Trophoblast cell (in vitro differentiated cells and primary cell): Measurements from ENCODE around the gene PEX12.

Experiments used
- DNase-seq, 2 donors: peaks; one replicate each; pipeline ENCODE4 v3.0.0-alpha.2; 2016
- H2AFZ ChIP-seq: 2 replicates; pipeline ENCODE4 v1.6.1; 2013; ENCODE audit warnings: low read length, moderate library complexity, mild to moderate bottlenecking; ENCODE audit not compliant: insufficient read depth, poor library complexity
- H2AK5ac ChIP-seq: 2 replicates; pipeline ENCODE4 v1.6.1; 2013; ENCODE audit warnings: mild to moderate bottlenecking, low read length
- H2BK120ac ChIP-seq: 2 replicates; pipeline ENCODE4 v1.6.1; 2013; ENCODE audit warnings: low read length, mild to moderate bottlenecking, moderate library complexity; ENCODE audit not compliant: insufficient read depth, poor library complexity
- H2BK12ac ChIP-seq: 2 replicates; pipeline ENCODE4 v1.6.1; 2013; ENCODE audit warnings: mild to moderate bottlenecking, low read length, moderate library complexity
- H2BK5ac ChIP-seq: 2 replicates; pipeline ENCODE4 v1.6.1; 2013; ENCODE audit warnings: low read length, low read depth, moderate library complexity, mild to moderate bottlenecking; ENCODE audit not compliant: poor library complexity
- H3K14ac ChIP-seq: 2 replicates; pipeline ENCODE4 v1.6.1; 2013; ENCODE audit warnings: mild to moderate bottlenecking, low read length
- H3K18ac ChIP-seq: 2 replicates; pipeline ENCODE4 v1.6.1; 2013; ENCODE audit warnings: mild to moderate bottlenecking, low read length
- H3K23ac ChIP-seq: 2 replicates; pipeline ENCODE4 v1.6.1; 2013; ENCODE audit warnings: low read length
- H3K27ac ChIP-seq: 2 replicates; pipeline ENCODE4 v1.5.1; 2013; ENCODE audit warnings: low read depth, mild to moderate bottlenecking, inconsistent platforms, low read length, moderate library complexity
- H3K27me3 ChIP-seq: 2 replicates; pipeline ENCODE4 v1.6.1; 2013; ENCODE audit warnings: inconsistent platforms, mild to moderate bottlenecking, low read length, moderate library complexity; ENCODE audit not compliant: insufficient read depth
- H3K36me3 ChIP-seq, 2 experiments: 1 replicate in 1 of 2; 2 replicates in 1 of 2; pipeline ENCODE4 v1.6.1; 2013; ENCODE audit warnings: low read length in 2 of 2, mild to moderate bottlenecking in 2 of 2, moderate library complexity in 1 of 2; ENCODE audit not compliant: insufficient read depth in 2 of 2, control insufficient read depth in 1 of 2
- H3K4ac ChIP-seq: 2 replicates; pipeline ENCODE4 v1.6.1; 2013; ENCODE audit warnings: low read depth, mild to moderate bottlenecking, low read length, moderate library complexity
- H3K4me1 ChIP-seq, 2 experiments: 1 replicate in 1 of 2; 2 replicates in 1 of 2; pipeline ENCODE4 v1.6.1; 2013; ENCODE audit warnings: low read length in 2 of 2, mild to moderate bottlenecking in 2 of 2, moderate library complexity in 1 of 2; ENCODE audit not compliant: insufficient read depth in 2 of 2, control insufficient read depth in 1 of 2
- H3K4me2 ChIP-seq: 2 replicates; pipeline ENCODE4 v1.6.1; 2013; ENCODE audit warnings: inconsistent platforms, mild to moderate bottlenecking, low read length, moderate library complexity
- H3K4me3 ChIP-seq: 2 replicates; pipeline ENCODE4 v1.5.1; 2013; ENCODE audit warnings: mild to moderate bottlenecking, low read depth, low read length, inconsistent platforms
- H3K79me1 ChIP-seq: one replicate; pipeline ENCODE4 v1.6.1; 2013; ENCODE audit warnings: low read length
- H3K79me2 ChIP-seq: 2 replicates; pipeline ENCODE4 v1.6.1; 2013; ENCODE audit warnings: low read length, mild to moderate bottlenecking; ENCODE audit not compliant: control insufficient read depth, insufficient read depth, poor library complexity
- H3K9ac ChIP-seq: 2 replicates; pipeline ENCODE4 v1.6.1; 2013; ENCODE audit warnings: mild to moderate bottlenecking, low read length
- H3K9me3 ChIP-seq: 2 replicates; pipeline ENCODE4 v1.6.1; 2013; ENCODE audit warnings: low read depth, mild to moderate bottlenecking, control low read depth, inconsistent platforms, low read length; ENCODE audit not compliant: insufficient read depth
- H4K12ac ChIP-seq: 2 replicates; pipeline ENCODE4 v1.6.1; 2013; ENCODE audit warnings: low read depth, mild to moderate bottlenecking, low read length, moderate library complexity
- H4K8ac ChIP-seq: 2 replicates; pipeline ENCODE4 v1.6.1; 2013; ENCODE audit warnings: low read depth, mild to moderate bottlenecking, low read length, moderate library complexity
- H4K91ac ChIP-seq: one replicate; pipeline ENCODE4 v1.6.1; 2013; ENCODE audit warnings: low read depth, mild to moderate bottlenecking, low read length, moderate library complexity
- WGBS: extraction: QIAGEN DNeasy Blood & Tissue Kit; methylation state at CpG from one replicate; pipeline ENCODE4 v1.1.7; 2013; ENCODE audit warnings: missing lambda C conversion rate; ENCODE audit not compliant: insufficient read length, insufficient coverage; ENCODE audit errors: extremely low coverage; 5-methylcytosine and 5-hydroxymethylcytosine counted together

The PEX12 gene

DNA sequence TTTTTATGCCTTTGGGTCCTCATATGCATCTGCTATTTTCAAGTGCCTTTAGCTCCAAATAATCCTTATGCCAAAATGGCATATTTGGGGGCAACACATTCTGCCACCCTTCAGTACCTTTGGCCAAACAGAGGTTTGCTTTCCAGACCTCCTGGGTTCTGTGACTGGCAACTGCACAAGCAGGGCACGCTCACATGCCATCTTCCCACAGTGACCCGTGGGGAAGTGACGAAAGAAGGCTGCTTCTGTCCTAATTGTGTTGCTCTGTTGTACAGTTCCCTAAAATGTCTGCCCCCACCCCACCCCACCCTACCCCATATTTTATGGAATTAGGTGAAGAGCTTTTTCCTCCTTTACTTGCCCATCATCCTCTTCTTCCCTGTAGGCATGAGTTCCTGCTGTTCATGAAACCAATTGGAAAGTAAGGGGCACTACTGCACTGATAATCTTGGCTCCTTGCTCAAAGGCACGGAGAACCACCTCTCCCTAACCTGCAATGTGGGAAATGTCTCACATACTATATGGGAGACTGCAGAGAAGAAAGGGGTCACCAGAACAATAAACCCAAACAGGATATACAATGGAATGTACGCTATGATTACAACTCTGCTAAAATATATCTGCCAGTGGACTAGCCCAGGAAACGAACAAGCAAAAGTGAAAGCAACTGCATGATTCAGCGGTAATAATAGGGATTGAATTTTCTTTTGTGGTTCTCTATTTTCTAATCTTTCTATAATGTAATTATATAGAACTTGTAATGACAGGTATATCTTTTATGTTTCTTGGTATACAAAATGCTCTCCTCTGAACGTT is 37.6 kb downstream of the PEX12 start:
- no peak overlapping the region for H3K23ac ChIP-seq
- H3K9me3 ChIP-seq: no peaks in the 10 kb centered on the region
- no peak overlapping the region for H2BK12ac ChIP-seq
- no peak overlapping the region for H3K4me3 ChIP-seq
- H2AK5ac ChIP-seq: no peak overlapping the region
- H4K91ac ChIP-seq: no peak overlapping the region
- H3K9ac ChIP-seq: no peak overlapping the region
- H2BK120ac ChIP-seq: no peak overlapping the region
- no peak overlapping the region for H4K8ac ChIP-seq
- H3K14ac ChIP-seq: no peak overlapping the region
- no peaks in the 10 kb centered on the region for H3K79me1 ChIP-seq
- H3K27ac ChIP-seq: no peak overlapping the region
- H3K4me2 ChIP-seq: no peak overlapping the region
- H2AFZ ChIP-seq: no peak overlapping the region
- DNase-seq: peak in 1 of 2 donors; percentile 2
- no CpG with 5 or more reads among the region's 8 CpGs for WGBS
- H3K79me2 ChIP-seq: no peaks in the 10 kb centered on the region
- no peak overlapping the region for H2BK5ac ChIP-seq
- H3K18ac ChIP-seq: no peak overlapping the region
- H4K12ac ChIP-seq: no peak overlapping the region
- no peak overlapping the region for H3K4ac ChIP-seq
- no peaks in the 10 kb centered on the region for H3K27me3 ChIP-seq
- no peaks in the 10 kb centered on the region for H3K36me3 ChIP-seq
- no peaks in the 10 kb centered on the region for H3K4me1 ChIP-seq

DNA sequence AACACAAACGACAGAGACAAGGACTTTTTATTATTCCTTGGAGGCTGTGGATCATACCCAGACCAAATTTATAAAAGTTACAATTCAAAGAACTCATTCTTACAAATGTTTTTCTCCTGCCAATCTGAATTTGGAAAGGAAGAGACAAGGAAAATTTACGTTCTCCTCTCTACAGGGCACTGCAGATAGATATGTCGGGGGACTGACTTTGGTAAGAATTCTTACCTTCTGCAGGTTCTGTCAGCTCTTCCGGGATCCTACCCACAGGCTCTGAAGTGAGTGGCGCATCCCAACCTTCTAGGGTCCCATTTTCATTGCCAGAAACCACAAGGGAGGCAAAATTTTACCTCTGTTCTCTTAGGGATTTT is 38.7 kb downstream of the PEX12 start:
- H3K4me3 ChIP-seq: no peak overlapping the region
- H3K36me3 ChIP-seq: no peaks in the 10 kb centered on the region
- no peak overlapping the region for H4K12ac ChIP-seq
- H3K14ac ChIP-seq: no peak overlapping the region
- no peak for DNase-seq
- no peaks in the 10 kb centered on the region for H3K4me1 ChIP-seq
- no peak overlapping the region for H3K18ac ChIP-seq
- H3K79me2 ChIP-seq: no peaks in the 10 kb centered on the region
- no peaks in the 10 kb centered on the region for H3K79me1 ChIP-seq
- H4K8ac ChIP-seq: no peak overlapping the region
- WGBS: no CpG with 5 or more reads among the region's 5 CpGs
- H3K27ac ChIP-seq: no peak overlapping the region
- H3K4ac ChIP-seq: no peak overlapping the region
- H4K91ac ChIP-seq: no peak overlapping the region
- no peak overlapping the region for H3K23ac ChIP-seq
- no peak overlapping the region for H2BK12ac ChIP-seq
- H3K9ac ChIP-seq: no peak overlapping the region
- no peak overlapping the region for H2AFZ ChIP-seq
- no peaks in the 10 kb centered on the region for H3K27me3 ChIP-seq
- H2BK120ac ChIP-seq: no peak overlapping the region
- no peaks in the 10 kb centered on the region for H3K9me3 ChIP-seq
- H2AK5ac ChIP-seq: no peak overlapping the region
- H3K4me2 ChIP-seq: no peak overlapping the region
- H2BK5ac ChIP-seq: no peak overlapping the region

DNA sequence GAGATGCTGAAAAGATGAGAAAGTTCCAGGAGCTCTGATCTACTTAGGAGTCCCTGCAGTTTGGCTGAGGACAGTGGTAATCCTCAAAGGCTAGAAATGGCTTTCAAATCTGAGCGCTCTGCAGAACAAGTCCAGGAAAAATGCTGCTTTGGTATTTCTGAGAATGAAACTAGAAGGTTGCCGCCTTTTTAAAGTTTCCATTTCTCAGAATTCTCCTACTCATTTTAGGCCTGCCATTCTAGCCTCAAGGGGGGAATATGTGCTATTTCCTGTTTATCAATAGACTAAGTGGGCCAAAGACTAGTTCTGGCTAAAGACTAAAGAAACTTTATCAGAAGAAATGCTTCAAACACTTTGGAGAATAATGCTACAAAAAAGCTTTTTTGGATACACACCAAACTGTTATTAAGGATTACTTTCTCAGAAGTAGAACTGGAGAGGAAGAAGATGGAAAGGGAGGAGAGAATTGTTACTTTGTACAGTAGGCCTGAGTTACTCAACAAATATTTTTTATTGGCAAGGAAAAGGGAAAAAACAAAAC is 40.7 kb downstream of the PEX12 start, which contains the start of gene SLFN12L:
SLFN12L (minus strand) TSS at position 78 of the 541 bp plus-strand sequence. CDS start 15,314 bp downstream, outside the sequence.
- H4K12ac ChIP-seq: no peak within 1 kb of the TSS
- H2BK5ac ChIP-seq: no peak within 1 kb of the TSS
- H3K27ac ChIP-seq: no peak within 1 kb of the TSS
- H3K4me3 ChIP-seq: no peak within 1 kb of the TSS
- H3K14ac ChIP-seq: no peak within 1 kb of the TSS
- H3K23ac ChIP-seq: no peak within 1 kb of the TSS
- no peaks in the 10 kb centered on the region for H3K79me2 ChIP-seq
- no CpG with 5 or more reads among the region's 2 CpGs for WGBS
- no peaks in the 10 kb centered on the region for H3K4me1 ChIP-seq
- H3K9ac ChIP-seq: no peak within 1 kb of the TSS
- DNase-seq: no peak
- H4K8ac ChIP-seq: no peak within 1 kb of the TSS
- no peaks in the 10 kb centered on the region for H3K9me3 ChIP-seq
- H2BK120ac ChIP-seq: no peak within 1 kb of the TSS
- no peak within 1 kb of the TSS for H2BK12ac ChIP-seq
- H3K18ac ChIP-seq: no peak within 1 kb of the TSS
- no peak within 1 kb of the TSS for H2AFZ ChIP-seq
- no peak within 1 kb of the TSS for H3K4me2 ChIP-seq
- no peak within 1 kb of the TSS for H4K91ac ChIP-seq
- no peaks in the 10 kb centered on the region for H3K36me3 ChIP-seq
- no peak within 1 kb of the TSS for H2AK5ac ChIP-seq
- no peak within 1 kb of the TSS for H3K4ac ChIP-seq
- H3K79me1 ChIP-seq: no peaks in the 10 kb centered on the region
- H3K27me3 ChIP-seq: no peaks in the 10 kb centered on the region

DNA sequence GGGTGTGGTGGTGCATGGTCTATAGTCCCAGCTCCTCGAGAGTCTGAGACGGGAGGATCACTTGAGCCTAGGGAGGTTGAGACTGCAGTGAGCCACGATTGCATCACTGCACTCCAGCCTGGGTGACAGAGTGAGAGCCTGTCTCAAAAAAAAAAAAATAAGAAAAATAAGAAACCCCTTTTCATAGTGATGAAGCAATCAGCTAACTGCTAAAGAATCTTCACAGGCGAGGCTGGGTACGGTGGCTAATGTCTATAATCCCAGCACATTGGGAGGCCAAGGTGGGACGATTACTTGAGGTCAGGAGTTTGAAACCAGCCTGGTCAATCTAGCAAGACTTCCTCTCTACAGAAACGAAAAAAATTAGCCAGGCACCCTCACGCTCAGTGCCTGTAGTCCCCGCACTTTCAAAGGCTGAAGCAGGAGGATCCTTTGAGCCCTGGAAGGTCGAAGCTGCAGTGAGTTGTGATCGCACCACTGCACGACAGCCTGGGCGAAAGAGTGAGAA is 41.7 kb downstream of the PEX12 start:
- Histone ChIP-seq H2AFZ (no peak overlapping the region), H3K4me3 (no peak overlapping the region), H3K27ac (no peak overlapping the region), H3K23ac (no peak overlapping the region), H3K14ac (no peak overlapping the region), H2BK12ac (no peak overlapping the region), H3K79me2 (no peaks in the 10 kb centered on the region), H3K4me2 (no peak overlapping the region), H3K9ac (no peak overlapping the region), H2AK5ac (no peak overlapping the region), H4K12ac (no peak overlapping the region), H3K9me3 (no peaks in the 10 kb centered on the region), H3K27me3 (no peaks in the 10 kb centered on the region), H3K36me3 (no peaks in the 10 kb centered on the region), H3K4me1 (no peaks in the 10 kb centered on the region), H4K91ac (no peak overlapping the region), H3K18ac (no peak overlapping the region), H4K8ac (no peak overlapping the region), H2BK5ac (no peak overlapping the region), H3K4ac (no peak overlapping the region), H2BK120ac (no peak overlapping the region), H3K79me1 (no peaks in the 10 kb centered on the region)
- WGBS: no CpG with 5 or more reads among the region's 13 CpGs
- DNase-seq: no peak
